ENCODE measurements around the gene PTPRH. TPM values are rescaled to one million over a fixed set of nuclear protein-coding genes. Genes with fewer than 3 reads are reported as not detected.
A peak's percentile ranks its signal among the peaks of the same experiment; 100 is the strongest.

Gene PTPRH
- total RNA-seq, 2 donors from 2014 or later = 0.11 TPM; not detected in 1

GRCh38 chr19:55145232-55145631 lies 64.1 kb downstream of the PTPRH start:
- H3K4me1 Mint-ChIP-seq (ENCODE audit: low read depth in 2 of 2) = peaks cover 8 to 10% of the 10 kb centered on the region in 2 donors
- peaks cover 37 to 49% of the 10 kb centered on the region in 2 donors for H3K27me3 Mint-ChIP-seq
- no peak overlapping the region for H3K27ac Mint-ChIP-seq
- ATAC-seq (no peak), DNase-seq (ENCODE audit: low spot score) (no peak)
- no peaks in the 10 kb centered on the region for H3K36me3 Mint-ChIP-seq
- no peaks in the 10 kb centered on the region for H3K9me3 Mint-ChIP-seq
- no peak overlapping the region for H3K4me3 Mint-ChIP-seq

DNA sequence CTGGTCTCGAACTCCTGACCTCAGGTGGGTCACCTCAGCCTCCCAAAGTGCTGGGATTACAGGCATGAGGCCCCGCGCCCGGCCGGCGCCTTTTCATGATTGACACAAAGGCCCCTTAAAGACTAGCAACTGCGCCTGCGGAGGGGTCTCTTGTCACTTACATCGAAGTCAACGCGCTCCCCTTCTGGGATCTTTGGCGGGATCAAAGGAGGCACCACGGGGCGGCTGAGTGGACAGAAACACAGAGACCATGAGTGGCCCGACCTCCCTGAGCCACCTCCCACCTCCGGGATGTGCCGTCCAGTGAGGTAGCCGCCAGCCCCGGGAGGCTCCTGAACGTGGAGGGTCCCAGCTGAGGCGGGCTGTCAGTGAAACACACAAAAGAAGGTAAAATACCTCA lies 67.6 kb downstream of the PTPRH start:
- Mint-ChIP-seq H3K9me3 (no peaks in the 10 kb centered on the region), H3K27ac (no peak overlapping the region), H3K4me1 (ENCODE audit: low read depth in 2 of 2) (peaks cover 8% of the 10 kb centered on the region in 2 donors), H3K4me3 (no peak overlapping the region), H3K36me3 (no peaks in the 10 kb centered on the region), H3K27me3 (peaks cover 20 to 30% of the 10 kb centered on the region in 2 donors)
- DNase-seq (ENCODE audit: low spot score) = no peak
- no peak for ATAC-seq

- Mint-ChIP-seq H3K9me3 (no peaks in the 10 kb centered on the region), H3K4me3 (no peak overlapping the region), H3K36me3 (no peaks in the 10 kb centered on the region), H3K4me1 (ENCODE audit: low read depth in 2 of 2) (peaks cover 0 to 2% of the 10 kb centered on the region in 2 donors), H3K27me3 (peaks cover 0 to 6% of the 10 kb centered on the region in 2 donors), H3K27ac (no peak overlapping the region)
- DNase-seq (ENCODE audit: low spot score) (no peak), ATAC-seq (no peak)
Observed at GRCh38 chr19:55137915-55138314, 71.4 kb downstream of the PTPRH start.

- H3K36me3 Mint-ChIP-seq = no peaks in the 10 kb centered on the region
- H3K4me3 Mint-ChIP-seq = no peak overlapping the region
- H3K27me3 Mint-ChIP-seq = peaks cover 2 to 7% of the 10 kb centered on the region in 2 donors
- H3K27ac Mint-ChIP-seq = no peak overlapping the region
- DNase-seq (ENCODE audit: low spot score) = peak; percentile 5
- no peak for ATAC-seq
- no peaks in the 10 kb centered on the region for H3K9me3 Mint-ChIP-seq
- H3K4me1 Mint-ChIP-seq (ENCODE audit: low read depth in 2 of 2) = peaks cover 0 to 2% of the 10 kb centered on the region in 2 donors
Observed at GRCh38 chr19:55136399-55137102, 72.8 kb downstream of the PTPRH start.

DNA sequence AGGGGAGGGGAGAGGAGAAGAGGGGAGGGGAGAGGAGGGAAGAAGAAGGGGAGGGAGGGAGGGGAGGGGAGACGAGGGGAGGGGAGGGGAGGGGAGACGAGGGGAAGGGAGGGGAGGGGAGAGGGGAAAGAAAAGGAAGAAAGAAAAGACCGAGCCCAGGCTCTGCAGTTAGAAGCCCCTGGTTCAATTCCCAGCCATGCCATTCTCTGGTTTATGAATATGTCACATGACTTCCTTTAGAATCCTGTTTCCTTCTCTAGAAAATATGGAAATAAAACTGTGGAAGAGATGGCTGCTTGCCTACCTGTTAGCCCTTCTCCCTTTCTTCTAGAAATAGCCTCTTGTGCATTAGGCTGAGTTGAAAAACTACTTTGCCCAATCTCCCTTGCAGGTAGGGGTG lies 74.6 kb downstream of the PTPRH start:
- Mint-ChIP-seq H3K4me3 (no peak overlapping the region), H3K27me3 (peaks cover 12 to 15% of the 10 kb centered on the region in 2 donors), H3K4me1 (ENCODE audit: low read depth in 2 of 2) (no peaks in the 10 kb centered on the region), H3K36me3 (no peaks in the 10 kb centered on the region), H3K27ac (no peak overlapping the region), H3K9me3 (no peaks in the 10 kb centered on the region)
- no peak for ATAC-seq
- no peak for DNase-seq (ENCODE audit: low spot score)

GRCh38 chr19:55133639-55134444 lies 75.5 kb downstream of the PTPRH start:
- DNase-seq (ENCODE audit: low spot score) (peak; percentile 25), ATAC-seq (no peak)
- Mint-ChIP-seq H3K36me3 (no peaks in the 10 kb centered on the region), H3K4me1 (ENCODE audit: low read depth in 2 of 2) (no peaks in the 10 kb centered on the region), H3K27me3 (peaks cover 16 to 22% of the 10 kb centered on the region in 2 donors), H3K4me3 (no peak overlapping the region), H3K9me3 (no peaks in the 10 kb centered on the region), H3K27ac (no peak overlapping the region)

DNA sequence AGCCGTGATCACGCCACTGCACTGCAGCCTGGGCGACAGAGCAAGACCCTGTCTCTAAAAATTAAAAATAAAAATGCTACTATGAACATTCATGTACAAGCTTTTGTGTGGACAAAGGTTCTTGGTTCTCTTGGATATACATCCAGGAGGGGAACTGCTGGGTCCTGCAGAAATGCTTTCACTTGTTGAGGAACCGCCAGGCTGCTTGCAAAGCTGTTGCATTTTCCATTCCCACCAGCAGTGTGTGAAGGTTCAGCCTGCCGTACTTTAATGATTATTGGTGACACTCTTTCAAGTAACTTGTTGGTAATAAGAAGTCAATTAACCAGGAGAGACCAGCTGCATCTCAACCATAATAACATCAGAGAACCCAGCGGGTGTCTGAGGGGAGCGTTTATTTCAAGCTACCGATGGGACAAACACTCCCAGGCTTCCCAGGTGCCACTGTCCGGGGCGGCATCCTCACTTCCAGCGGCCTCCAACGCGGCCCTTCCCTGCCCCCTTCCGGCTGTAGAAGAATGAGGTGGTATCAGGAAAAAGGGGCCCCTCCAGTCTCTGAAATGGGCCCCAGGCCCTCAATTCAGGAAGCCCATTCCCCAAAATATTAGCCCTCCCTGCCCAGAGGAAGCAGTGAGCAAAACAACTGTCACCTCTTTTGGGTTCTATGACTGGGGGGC lies 76.7 kb downstream of the PTPRH start:
- DNase-seq (ENCODE audit: low spot score) (peak; percentile 60), ATAC-seq (no peak)
- Mint-ChIP-seq H3K36me3 (no peaks in the 10 kb centered on the region), H3K27me3 (peaks cover 22 to 31% of the 10 kb centered on the region in 2 donors), H3K4me3 (no peak overlapping the region), H3K4me1 (ENCODE audit: low read depth in 2 of 2) (no peaks in the 10 kb centered on the region), H3K27ac (no peak overlapping the region), H3K9me3 (no peaks in the 10 kb centered on the region)

GRCh38 chr19:55131421-55131820 lies 77.9 kb downstream of the PTPRH start:
- H3K27me3 Mint-ChIP-seq = peaks cover 31 to 42% of the 10 kb centered on the region in 2 donors
- ATAC-seq = no peak
- DNase-seq (ENCODE audit: low spot score) = peak; percentile 20

More at GRCh38 chr19:55131421-55131820, 77.9 kb downstream of the PTPRH start:
- no peak overlapping the region for H3K4me3 Mint-ChIP-seq
- H3K36me3 Mint-ChIP-seq = no peaks in the 10 kb centered on the region
- no peaks in the 10 kb centered on the region for H3K9me3 Mint-ChIP-seq
- H3K4me1 Mint-ChIP-seq (ENCODE audit: low read depth in 2 of 2) = no peaks in the 10 kb centered on the region
- H3K27ac Mint-ChIP-seq = no peak overlapping the region

Other genes starting within 250 kb of the PTPRH start
- 100 to 1,000 TPM in 1 of 2 donors, 10 to 100 TPM in 1; 50.3 to 154 TPM for gene NLRP2, start 243.1 kb downstream of the PTPRH start, total RNA-seq
- under 1 TPM in 1 of 2 donors, not detected in 1; 0.22 TPM for gene GP6, start 171.2 kb downstream of the PTPRH start, total RNA-seq
- 10 to 100 TPM; 13.4 to 31.0 TPM for gene RDH13, start 146.4 kb downstream of the PTPRH start, total RNA-seq
- 1 to 10 TPM; 1.3 to 8.7 TPM for gene EPS8L1, start 133.6 kb downstream of the PTPRH start, total RNA-seq
- gene PPP1R12C, start 91.9 kb downstream of the PTPRH start, total RNA-seq = 100 to 1,000 TPM; 157 to 251 TPM
- gene TNNT1, start 60.3 kb downstream of the PTPRH start, total RNA-seq = not detected
- gene TNNI3, start 51.8 kb downstream of the PTPRH start, total RNA-seq = not detected
- not detected for gene DNAAF3, start 42.9 kb downstream of the PTPRH start, total RNA-seq
- not detected for gene SYT5, start 29.2 kb downstream of the PTPRH start, total RNA-seq
- gene TMEM86B, start 19.3 kb upstream of the PTPRH start, total RNA-seq = 10 to 100 TPM in 1 of 2 donors, 1 to 10 TPM in 1; 8.3 to 31.6 TPM
- 100 to 1,000 TPM; 260 to 492 TPM for gene PPP6R1, start 49.5 kb upstream of the PTPRH start, total RNA-seq
- 10 to 100 TPM; 38.2 to 53.1 TPM for gene HSPBP1, start 70.6 kb upstream of the PTPRH start, total RNA-seq
- gene BRSK1, start 74.5 kb upstream of the PTPRH start, total RNA-seq = 10 to 100 TPM; 11.9 to 15.7 TPM
- gene TMEM150B, start 115.8 kb upstream of the PTPRH start, total RNA-seq = 1 to 10 TPM in 1 of 2 donors, under 1 TPM in 1; 0.67 to 2.7 TPM
- gene KMT5C, start 130.4 kb upstream of the PTPRH start, total RNA-seq = 10 to 100 TPM in 1 of 2 donors, 1 to 10 TPM in 1; 9.7 to 22.1 TPM
- gene COX6B2, start 145.2 kb upstream of the PTPRH start, total RNA-seq = not detected
- not detected for gene GARIN5B, start 153.8 kb upstream of the PTPRH start, total RNA-seq
- under 1 TPM in 1 of 2 donors, not detected in 1; 0.78 TPM for gene IL11, start 161.0 kb upstream of the PTPRH start, total RNA-seq
- not detected for gene TMEM190, start 167.3 kb upstream of the PTPRH start, total RNA-seq
- gene TMEM238, start 174.8 kb upstream of the PTPRH start, total RNA-seq = 1 to 10 TPM; 5.2 to 8.3 TPM
- 1,000 to 10,000 TPM; 1,106 to 1,518 TPM for gene RPL28, start 176.4 kb upstream of the PTPRH start, total RNA-seq
- gene UBE2S, start 198.3 kb upstream of the PTPRH start, total RNA-seq = 100 to 1,000 TPM; 247 to 423 TPM
- gene SHISA7, start 233.8 kb upstream of the PTPRH start, total RNA-seq = not detected

All from natural killer cell treated with Interleukin-12 subunit alpha and Interleukin-12 subunit beta and Interleukin-15 and Interleukin-18, amount 100 ng/mL, for 72 hours (primary cell).